Pons (tissue), 1 donor: ENCODE measurements around the gene CYP2B6.
"Not testable (repeated sequence)": the region's sequence is repeated elsewhere in the genome, so short reads cannot be mapped to it uniquely, and the experiment has no call there.

Experiments
- DNase-seq: peaks from one replicate; pipeline ENCODE4 v3.0.0-alpha.2; 2016; ENCODE audit warnings: low spot score

The CYP2B6 gene

GRCh38 chr19:40980743-40981442 is 10.2 kb upstream of the CYP2B6 start:
- not testable (repeated sequence) for DNase-seq

DNA sequence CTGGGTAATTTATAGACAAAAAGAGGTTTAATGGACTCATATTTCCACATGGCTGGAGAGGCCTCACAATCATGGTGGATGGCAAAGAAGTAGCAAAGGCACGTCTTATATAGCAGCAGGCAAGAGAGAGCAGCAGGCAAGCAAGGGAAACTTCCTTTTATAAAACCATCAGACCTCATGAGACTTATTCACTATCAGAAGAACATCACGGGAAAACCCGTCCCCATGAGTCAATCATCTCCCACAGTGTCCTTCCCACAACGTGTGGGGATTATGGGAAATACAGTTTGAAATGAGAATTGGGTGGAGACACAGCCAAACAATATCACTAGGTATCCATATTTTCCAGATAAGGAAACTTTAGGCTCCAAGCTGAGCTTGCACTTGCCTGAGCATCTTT is 9.5 kb upstream of the CYP2B6 start:
- DNase-seq, result no peak

DNA sequence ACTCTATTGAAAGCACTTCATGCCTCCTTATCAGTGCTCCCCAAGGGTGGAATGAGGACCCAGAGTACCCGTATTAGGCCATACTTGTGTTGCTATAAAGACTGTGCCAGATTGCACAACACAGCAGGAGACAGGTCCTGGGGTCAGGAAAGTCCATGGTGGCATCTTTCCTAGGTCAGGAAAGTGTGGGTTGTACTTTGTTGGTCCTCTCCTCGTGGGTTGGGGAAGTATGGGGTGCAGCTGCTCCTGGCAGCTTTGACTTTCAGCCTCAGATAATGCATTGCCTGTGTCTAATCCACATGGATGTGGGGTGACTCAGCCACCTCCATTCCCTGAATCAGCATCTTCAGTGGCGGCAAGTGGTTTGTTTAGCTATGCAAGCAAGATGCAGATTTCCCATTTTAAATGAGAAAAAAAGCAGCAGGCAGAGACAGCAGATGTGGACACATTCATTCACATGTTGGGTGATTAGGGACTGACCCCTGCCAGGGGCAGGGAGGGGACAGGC is 8.4 kb upstream of the CYP2B6 start:
- DNase-seq, result no peak

- no peak for DNase-seq
Observed at GRCh38 chr19:40989453-40989852, 1.6 kb upstream of the CYP2B6 start.

- no peak for DNase-seq
Observed at GRCh38 chr19:40995355-40995754, 4.3 kb downstream of the CYP2B6 start.

- DNase-seq, result not testable (repeated sequence)
Observed at GRCh38 chr19:40999018-40999417, 7.9 kb downstream of the CYP2B6 start.

DNA sequence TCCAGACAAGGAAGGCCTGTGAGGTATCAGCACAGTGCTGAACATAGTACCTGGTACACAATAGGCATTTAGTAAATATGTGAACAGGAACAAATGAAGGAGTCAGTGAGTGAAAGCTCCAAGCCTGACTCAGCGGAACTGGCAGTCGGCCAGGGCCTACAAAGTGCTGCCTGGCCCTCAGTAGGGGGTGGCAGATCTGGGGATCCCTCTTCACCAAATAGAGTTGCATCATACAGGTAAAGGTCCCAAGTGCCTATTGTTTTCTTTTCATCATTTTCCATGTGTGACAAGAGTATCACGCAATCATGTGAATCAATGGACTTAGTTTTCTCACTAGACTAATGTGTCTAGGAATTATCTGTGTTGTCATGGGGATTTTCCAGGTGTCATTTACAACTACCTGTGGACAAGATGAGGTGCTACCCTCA is 9.2 kb downstream of the CYP2B6 start:
- DNase-seq, result no peak

GRCh38 chr19:41001243-41001971 is 10.3 kb downstream of the CYP2B6 start:
- DNase-seq, result no peak

DNA sequence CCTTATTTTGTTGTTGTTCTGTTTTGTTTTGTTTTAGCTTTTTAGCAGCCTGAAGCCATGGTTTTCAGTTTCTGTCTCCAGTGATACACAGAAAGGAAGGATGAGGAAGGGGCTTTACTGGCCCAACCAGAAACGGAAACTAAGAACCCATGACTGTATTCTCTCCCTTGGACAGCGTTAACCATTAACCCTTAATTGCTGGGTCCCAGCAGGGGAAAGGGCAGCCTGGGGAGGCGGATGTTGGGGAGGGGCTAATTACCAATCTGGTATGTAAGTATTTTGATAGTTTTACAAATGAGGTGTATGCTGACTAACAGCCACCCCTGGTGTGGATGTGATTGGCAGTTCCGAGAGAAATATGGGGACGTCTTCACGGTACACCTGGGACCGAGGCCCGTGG is 12.6 kb downstream of the CYP2B6 start:
- not testable (repeated sequence) for DNase-seq

- no peak for DNase-seq
Observed at GRCh38 chr19:41009700-41010235, 18.7 kb downstream of the CYP2B6 start.

DNA sequence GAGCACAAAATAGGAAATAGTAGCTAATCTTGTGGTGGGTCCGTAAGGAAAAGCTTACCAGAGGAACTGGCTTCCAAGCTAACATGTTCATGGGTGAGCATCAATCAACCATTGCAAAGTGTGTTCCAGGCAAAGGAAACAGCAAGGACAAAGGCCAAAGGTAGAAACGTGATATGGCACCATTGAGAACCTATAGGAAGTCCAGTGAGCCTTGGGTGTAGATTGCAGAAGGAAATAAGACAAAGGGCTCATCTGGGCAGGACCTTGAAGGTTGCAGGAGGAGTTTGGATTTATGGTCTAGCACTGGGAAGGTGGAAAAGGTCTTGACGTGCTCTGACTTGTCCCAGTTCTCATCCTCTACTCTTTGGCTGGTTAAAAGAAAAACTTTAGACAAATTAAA is 22.3 kb downstream of the CYP2B6 start:
- no peak for DNase-seq

- DNase-seq, result no peak
Observed at GRCh38 chr19:41014643-41015042, 23.6 kb downstream of the CYP2B6 start.

GRCh38 chr19:41016488-41017071 is 25.5 kb downstream of the CYP2B6 start:
- DNase-seq, result no peak

- DNase-seq, result no peak
Observed at GRCh38 chr19:41018736-41019290, 27.7 kb downstream of the CYP2B6 start.

- DNase-seq, result no peak
Observed at GRCh38 chr19:41019346-41019745, 28.3 kb downstream of the CYP2B6 start.

DNA sequence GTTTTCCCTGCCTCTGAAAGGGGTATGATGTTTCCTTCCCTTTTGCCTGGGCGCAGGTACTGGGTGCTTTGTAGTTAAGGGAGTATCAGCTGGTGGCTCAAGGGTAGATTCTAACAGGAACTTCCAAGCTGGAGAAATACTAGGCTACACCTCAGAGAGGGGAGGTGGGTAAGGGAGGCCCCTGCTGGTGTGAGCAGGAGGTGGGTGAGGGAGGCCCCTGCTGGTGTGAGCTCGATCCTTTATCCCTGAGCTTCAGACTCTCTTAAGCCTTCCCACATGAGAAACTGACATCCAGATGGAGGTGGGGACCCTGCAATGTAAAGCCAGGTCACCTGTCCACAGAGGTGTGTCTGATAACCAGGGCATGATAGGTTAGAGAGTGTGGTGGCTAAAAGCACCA is 32.1 kb downstream of the CYP2B6 start:
- no peak for DNase-seq

DNA sequence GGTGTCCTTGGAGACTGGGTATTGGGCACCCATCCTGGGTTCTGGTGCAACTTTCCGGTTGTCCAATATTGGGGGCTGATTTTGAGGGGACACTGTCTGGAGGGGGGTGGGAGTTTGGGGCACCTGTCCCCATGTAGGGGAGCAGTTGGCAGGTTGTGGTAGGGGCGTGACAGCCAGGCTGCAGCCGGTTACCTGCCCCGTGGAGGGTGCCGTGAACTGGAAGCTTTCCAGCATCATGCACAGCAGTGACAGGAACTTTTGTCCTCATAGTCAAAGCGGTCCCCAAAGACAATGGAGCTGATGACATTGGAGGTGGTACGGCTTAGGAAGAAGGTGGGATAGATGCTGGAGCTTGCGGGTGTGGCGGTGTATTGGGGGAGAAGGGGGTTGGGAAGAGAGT is 34.3 kb downstream of the CYP2B6 start:
- no peak for DNase-seq

DNA sequence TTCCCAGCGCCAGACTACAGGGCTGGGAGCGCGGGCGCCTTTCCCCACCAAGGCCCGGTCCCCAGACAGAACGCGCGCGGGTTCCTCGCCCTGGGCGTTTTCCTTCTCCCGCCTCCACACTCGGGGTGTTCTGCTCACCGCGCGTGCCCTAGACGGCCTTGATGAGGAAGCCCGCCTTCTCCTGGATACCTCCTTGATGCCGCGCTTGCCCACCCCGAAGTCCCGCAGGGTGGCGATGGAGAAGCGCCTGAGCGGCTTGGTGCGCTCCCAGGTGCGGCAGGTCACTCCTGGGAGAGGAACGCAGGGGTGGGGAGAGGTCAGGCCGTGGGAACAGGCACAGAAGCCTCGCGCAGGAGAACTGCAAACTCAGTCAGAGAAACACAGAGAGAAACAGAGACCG is 34.8 kb downstream of the CYP2B6 start:
- no peak for DNase-seq

DNA sequence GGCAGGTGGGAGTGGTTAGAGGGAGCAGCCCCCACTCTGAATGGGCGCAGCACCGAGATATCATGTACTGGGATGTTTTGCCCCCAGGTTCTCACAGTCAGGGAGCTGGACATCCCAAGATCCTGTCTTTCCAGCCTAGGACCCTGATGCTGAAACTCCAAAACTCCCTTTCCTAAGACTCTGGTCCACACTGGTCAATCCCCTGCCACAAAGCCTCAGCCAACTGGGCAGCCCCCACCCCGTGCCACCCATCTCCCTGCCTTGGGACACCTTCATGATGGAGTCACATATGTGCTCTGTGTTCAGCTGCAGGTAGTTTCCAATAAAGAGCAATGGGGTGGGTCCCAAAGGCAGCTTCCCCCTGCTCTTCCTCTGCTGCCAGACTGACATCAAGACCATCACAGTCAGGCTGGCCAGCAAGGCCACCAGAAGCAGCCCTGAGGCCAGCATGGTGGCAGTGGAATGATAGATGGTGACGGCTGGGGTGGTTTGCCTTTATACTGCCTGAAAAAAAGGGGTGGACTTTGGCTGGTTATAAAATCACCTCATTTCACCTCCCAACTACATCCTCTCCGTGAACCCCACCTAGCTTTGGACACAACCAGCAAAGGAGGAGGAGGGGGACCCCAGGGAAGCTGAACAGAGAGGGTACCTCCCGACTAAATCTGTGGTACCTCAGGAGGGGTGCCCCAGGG is 36.3 kb downstream of the CYP2B6 start:
- no peak for DNase-seq

DNA sequence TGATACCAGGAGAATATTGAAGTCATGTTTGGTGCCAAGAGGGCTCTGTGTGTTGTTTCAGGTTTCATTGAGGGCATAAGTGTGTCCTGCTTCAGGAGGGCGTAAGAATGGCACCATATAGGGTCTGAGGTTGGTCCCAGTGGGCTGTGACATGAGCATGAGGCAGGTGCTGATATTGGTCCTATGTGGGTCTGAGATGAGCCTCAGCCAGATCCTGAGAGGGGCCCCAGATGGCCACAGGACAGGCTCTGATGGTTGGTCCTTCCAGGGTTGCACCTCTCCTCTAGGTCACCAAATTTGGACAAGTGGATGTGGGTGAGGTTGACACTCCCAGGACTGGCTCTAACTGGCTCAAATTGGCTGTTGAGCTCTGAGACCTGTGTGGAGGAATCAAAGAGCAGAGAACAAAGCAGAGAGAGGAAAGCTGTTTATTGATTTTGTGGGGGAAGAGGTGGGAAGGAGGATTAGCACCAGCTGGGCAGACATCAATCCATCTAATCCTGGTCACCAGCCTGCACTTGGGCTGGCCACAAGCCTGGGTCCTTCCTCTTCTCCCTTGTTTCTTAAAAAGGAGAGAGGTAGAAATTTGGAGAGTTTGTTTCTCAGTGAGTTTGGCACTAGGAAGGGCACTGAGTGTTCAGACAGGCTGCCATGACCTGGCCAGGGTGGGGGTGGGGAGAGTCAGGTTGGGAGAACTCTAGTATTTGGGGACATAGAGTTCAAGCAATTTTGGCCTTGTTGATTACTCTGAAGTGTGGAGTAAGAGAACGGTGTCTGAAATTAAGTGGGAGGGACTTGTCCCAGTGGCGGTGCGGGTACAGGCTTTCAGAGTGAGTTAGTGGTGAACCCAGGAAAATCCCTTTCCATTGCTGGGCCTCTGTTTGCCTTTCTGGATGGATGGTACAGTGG is 38.7 kb downstream of the CYP2B6 start:
- no peak for DNase-seq

DNA sequence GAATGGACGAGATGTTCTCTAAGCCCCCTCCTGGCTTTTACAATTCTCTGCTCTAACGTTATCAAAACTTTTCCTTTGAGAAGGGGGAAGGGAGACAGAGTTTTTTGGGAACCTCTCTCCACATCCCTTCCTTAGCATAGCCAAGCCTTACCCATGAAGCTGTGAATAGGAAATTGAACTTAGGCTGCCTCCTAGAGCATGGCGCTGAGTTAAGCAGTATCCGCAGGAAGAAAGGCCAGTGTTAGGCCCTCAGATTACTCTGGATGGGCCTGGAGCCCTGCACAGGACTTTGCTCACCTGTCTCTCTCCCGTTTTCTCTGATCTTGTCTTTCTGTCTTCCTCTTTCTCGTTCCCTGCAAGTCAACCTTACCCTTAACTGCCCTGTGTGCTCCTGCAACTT is 39.6 kb downstream of the CYP2B6 start:
- DNase-seq, result no peak
